GM12874 (cell line): ENCODE data around the gene ANKH.

Experiments
- CTCF ChIP-seq: IDR thresholded peaks from 2 replicates; pipeline ENCODE4 v1.5.1; 2011; ENCODE audit warnings: low read depth, mild to moderate bottlenecking, control low read depth, low read length, moderate library complexity; ENCODE audit not compliant: insufficient read depth

ANKH gene

GRCh38 chr5:14896131-14896530 lies 24.6 kb upstream of the ANKH start:
- TF ChIP-seq CTCF = no peak

GRCh38 chr5:14895301-14895700 lies 23.7 kb upstream of the ANKH start:
- no peak for TF ChIP-seq CTCF

GRCh38 chr5:14894748-14895147 lies 23.2 kb upstream of the ANKH start:
- no peak for TF ChIP-seq CTCF

DNA sequence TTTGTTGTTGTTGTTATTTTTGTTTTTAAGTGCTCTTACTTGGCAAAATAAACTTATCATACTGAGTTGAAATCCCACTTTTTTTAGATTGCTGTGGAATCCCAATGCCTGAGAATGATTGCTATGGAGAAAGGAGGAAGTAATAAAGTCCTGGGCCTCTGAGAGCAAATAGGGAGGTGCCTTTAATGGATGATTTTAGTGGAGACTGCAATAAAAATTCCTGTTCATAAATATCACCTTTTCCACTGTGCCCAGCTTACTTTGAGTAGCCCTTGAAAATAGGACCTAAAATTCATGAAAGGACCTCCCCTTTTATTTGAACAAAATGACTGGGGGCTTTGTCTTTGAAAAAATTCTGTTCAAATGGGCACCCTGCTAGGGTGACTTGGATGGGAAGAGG lies 21.8 kb upstream of the ANKH start:
- no peak for TF ChIP-seq CTCF

DNA sequence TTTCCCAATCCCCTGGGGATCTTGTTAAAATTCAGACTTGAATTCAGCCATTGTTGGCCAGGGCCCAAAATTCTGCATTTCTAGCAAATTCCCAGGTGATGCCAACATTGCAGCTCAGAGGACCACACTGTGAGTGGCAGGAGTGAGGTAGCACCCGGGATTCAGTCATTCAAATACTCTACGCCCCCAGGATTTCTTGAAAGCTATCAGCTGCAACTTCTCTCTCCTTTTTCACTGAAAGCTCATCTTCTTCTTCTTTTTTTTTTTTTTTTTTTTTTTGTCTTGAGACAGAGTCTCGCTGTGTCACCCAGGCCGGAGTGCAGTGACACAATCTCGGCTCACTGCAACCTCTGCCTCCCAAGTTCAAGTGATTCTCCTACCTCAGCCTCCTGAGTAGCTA lies 19.3 kb upstream of the ANKH start:
- no peak for TF ChIP-seq CTCF

GRCh38 chr5:14884062-14884612 lies 12.6 kb upstream of the ANKH start:
- no peak for TF ChIP-seq CTCF

GRCh38 chr5:14882658-14883580 lies 11.3 kb upstream of the ANKH start:
- no peak for TF ChIP-seq CTCF
